HG03060 (cell line): ENCODE results near the gene GLRA2.

ENCODE experiments used
- ATAC-seq: cut with Tn5 transposase; IDR thresholded peaks from one replicate; pipeline ENCODE4 v1.9.1; 2021; ENCODE audit warnings: low read depth, moderate number of reproducible peaks; ENCODE audit not compliant: unreplicated experiment

Gene GLRA2

GRCh38 chrX:14529290-14529989, at the start of gene GLRA2:
Gene GLRA2 (plus strand): TSS chrX:14529536. CDS start chrX:14530058, 522 bp downstream.
- ATAC-seq: no peak

- no peak for ATAC-seq
Observed at GRCh38 chrX:14489437-14489836, 39.9 kb upstream of the GLRA2 start.

DNA sequence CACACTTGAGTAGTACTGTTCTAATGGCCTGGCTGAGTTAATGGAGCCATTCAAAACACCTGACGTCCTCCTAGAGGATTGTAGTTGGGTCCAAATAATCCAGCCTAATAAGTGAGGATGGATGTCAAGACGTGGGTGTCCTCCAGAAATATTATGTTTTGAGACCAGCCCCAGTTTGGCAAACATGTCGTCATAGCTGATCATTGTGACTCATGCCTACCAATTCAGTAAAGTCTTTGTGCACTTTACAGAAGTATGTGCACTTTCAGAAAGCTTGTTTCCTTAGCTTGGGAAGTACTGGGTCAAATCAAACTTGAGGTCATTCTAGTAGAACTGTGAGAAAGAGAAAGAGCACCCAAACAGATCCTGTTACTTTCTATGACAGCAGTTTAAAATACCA, 37.6 kb upstream of the GLRA2 start:
- no peak for ATAC-seq

GRCh38 chrX:14496674-14497073, 32.7 kb upstream of the GLRA2 start:
- no peak for ATAC-seq

- peak; percentile 70 for ATAC-seq
Observed at GRCh38 chrX:14497184-14497666, 32.1 kb upstream of the GLRA2 start.

GRCh38 chrX:14501327-14501726, 28.0 kb upstream of the GLRA2 start:
- no peak for ATAC-seq

- no peak for ATAC-seq
Observed at GRCh38 chrX:14504960-14505538, 24.3 kb upstream of the GLRA2 start.

- no peak for ATAC-seq
Observed at GRCh38 chrX:14505648-14506047, 23.7 kb upstream of the GLRA2 start.

DNA sequence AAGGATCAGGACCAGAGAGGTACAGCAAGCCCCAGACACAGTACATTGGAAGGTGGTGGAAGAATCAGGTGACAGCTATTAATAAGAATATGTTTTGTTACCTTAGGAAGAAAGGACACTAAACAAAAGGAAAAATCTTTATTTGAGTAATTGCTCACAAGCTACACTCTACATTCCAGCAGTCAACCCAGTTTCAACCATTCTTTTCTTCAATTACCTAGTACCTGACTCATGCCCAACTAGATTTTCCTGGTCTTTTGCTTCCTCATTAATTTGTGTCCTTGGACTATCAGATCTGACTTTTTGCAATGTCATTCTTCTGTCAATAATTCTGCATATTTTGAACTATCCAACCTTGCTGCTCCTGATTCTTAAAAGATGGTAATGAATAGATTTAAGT, 22.5 kb upstream of the GLRA2 start:
- ATAC-seq: no peak

- ATAC-seq: no peak
Observed at GRCh38 chrX:14508025-14508690, 21.2 kb upstream of the GLRA2 start.

GRCh38 chrX:14509325-14510057, 19.8 kb upstream of the GLRA2 start:
- no peak for ATAC-seq

DNA sequence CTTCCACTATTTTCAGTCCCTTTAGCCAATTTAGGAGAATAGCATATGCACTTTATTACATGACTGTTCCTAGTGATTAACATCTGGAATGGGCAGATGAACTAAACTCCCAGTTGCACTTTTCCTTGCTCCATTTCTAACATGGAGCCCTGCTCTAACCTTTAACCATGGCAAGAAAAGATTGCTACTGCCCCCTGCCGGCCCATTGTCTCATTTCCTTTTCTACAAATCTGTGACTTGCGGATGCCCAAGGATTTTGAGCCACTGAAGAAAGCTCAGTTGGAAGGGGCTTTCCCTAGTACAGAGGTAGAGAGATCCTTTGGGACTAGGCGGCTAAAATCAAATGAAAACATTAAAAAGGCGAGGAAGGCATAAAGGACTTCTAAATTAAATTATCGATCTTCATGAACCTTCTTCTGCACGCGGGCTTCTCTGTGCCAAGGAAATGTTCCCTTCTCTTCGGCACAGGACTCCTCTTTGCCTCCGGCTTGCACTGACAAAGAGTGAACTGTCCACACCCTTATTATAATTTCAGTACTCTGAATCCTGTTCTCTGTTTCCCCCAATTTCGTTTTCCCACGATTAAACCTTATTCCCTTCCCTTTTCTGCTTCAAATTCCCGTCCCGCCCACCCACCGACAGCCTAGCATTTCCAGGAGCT, 577 bp upstream of the GLRA2 start:
- ATAC-seq: no peak

DNA sequence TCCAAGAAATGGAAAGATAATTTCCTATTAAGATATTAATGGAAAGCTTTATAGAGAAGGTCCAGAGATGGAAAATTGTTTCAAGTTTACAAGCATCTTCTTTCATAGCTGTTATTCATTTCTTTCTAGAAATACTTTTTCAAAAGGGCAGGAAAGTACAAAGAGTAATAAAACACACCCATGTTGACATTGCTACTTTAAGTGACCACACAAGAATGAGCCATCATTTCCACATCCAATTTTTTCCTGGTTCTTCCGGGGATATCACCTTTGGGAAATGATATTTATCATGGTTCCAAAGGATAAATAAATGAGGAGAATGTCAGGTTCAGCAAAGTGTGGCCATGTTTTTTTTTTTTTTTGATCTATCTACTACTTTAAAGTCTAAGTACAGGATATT, 4.5 kb downstream of the GLRA2 start:
- ATAC-seq: no peak

- no peak for ATAC-seq
Observed at GRCh38 chrX:14546190-14546589, 16.9 kb downstream of the GLRA2 start.

GRCh38 chrX:14554131-14554715, 24.9 kb downstream of the GLRA2 start:
- ATAC-seq: no peak

DNA sequence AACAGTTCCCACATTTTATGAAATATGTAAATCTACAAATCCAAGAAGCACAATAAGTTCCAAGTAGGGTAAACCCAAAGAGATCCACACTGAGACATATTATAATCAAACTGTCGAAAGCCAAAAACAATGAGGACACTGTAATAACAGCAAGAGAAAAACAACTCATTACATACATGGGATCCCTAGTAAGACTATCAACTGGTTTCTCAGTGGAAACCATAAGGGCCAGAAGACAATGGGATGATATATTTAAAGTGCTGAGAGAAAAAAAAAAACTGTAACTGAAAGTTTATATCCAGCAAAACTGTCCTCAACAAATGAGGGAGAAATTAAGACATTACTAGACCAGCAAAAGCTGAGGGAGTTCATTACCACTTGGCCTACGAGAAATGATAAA, 34.7 kb downstream of the GLRA2 start:
- ATAC-seq: no peak

DNA sequence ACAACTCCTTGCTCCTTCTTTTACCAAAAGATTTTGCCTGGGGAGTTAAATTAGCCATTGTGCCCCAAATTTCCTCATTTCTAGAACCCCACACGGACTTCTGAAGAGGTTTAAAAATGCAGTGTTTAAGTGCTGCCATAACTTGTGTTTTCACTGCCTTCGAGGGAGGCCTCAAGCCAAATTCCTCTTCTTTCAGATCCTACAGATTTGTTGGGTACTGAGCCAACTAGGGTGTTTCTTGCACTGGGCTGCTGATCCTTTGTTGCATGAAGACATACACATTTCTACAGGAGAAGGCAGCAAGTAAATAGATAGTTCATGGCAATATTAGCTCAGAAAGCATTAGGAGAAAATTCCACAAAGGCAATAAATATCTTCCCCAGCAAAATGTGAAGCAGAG, 43.8 kb downstream of the GLRA2 start:
- no peak for ATAC-seq

DNA sequence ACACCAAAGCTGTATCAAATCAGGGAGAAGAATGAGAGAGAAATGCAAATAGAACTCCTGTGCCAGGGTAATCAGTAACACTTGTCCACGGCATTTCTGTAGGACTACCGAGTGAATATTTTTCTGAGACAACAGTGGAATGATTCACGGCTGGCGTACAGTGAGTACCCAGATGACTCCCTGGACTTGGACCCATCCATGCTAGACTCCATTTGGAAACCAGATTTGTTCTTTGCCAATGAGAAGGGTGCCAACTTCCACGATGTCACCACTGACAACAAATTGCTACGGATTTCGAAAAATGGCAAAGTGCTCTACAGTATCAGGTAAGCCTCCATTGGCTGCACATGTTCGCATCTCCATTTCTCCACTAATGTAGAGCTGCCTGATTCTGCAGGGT, 51.7 kb downstream of the GLRA2 start:
- ATAC-seq: no peak

DNA sequence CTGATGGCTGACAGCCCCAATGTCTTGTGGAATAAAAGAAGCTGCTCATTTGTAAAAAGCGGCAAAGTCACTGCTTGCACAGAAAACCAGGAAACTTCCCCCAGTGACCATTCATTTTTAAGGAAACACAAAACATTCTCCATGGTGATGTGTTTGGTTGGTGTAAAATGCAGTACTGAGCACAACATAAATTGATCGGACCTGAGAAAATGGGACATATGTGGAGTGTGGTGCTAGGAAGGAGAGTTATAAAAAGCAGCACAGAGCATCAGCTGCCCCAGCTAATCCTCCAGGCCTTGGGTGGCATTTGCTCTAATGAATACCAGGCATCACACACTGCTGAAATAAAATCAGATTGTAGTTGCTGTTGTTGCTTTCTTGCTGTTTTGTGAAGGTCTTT, 55.2 kb downstream of the GLRA2 start:
- no peak for ATAC-seq

- ATAC-seq: no peak
Observed at GRCh38 chrX:14590216-14590615, 60.9 kb downstream of the GLRA2 start.
